HEK293 (cell line): ENCODE data around the gene TMEM106C.

ENCODE experiments used
- CTCF ChIA-PET: fragments of 350-600 bp; formaldehyde crosslinking; extraction: SDS; loops from one replicate; lab custom pipeline; 2021; ENCODE audit warnings: antibody characterized with exemption; lab: Yijun Ruan, JAX
- POLR2A ChIA-PET: fragments of 300-600 bp; formaldehyde crosslinking; extraction: SDS; loops from one replicate; lab custom pipeline; 2020; ENCODE audit warnings: antibody characterized with exemption, inconsistent platforms; lab: Yijun Ruan, JAX
- H3K27ac ChIP-seq: fragments of 200-500 bp; sonication (Bioruptor generic); 2 replicates; pipeline ENCODE4 v1.5.1; 2014; ENCODE audit warnings: low read depth, low read length, control low read depth, inconsistent platforms; ENCODE audit errors: extremely low read depth
- H3K36me3 ChIP-seq, 2 experiments: fragments of 200-500 bp in 1 of 2; sonication (Bioruptor generic) in 1 of 2; 1 replicate in 1 of 2; 2 replicates in 1 of 2; pipeline ENCODE4 v1.5.1; 2014 to 2017; ENCODE audit warnings: inconsistent platforms in 2 of 2, low read length in 2 of 2; ENCODE audit not compliant: control insufficient read depth in 2 of 2, insufficient read depth in 1 of 2
- H3K4me1 ChIP-seq: fragments of 200-500 bp; sonication (Bioruptor generic); 2 replicates; pipeline ENCODE4 v1.5.1; 2014; ENCODE audit warnings: mild to moderate bottlenecking, low read length, inconsistent platforms; ENCODE audit not compliant: control insufficient read depth, insufficient read depth
- H3K4me3 ChIP-seq: 2 replicates; pipeline ENCODE4 v1.5.1; 2011; ENCODE audit warnings: low read depth, mild to moderate bottlenecking, control low read depth, low read length, moderate library complexity
- H3K9me3 ChIP-seq: fragments of 200-500 bp; sonication (Bioruptor generic); 2 replicates; pipeline ENCODE4 v1.5.1; 2014; ENCODE audit warnings: low read depth, low read length, inconsistent platforms; ENCODE audit not compliant: control insufficient read depth, insufficient read depth
- BCL11B ChIP-seq: fragments of 450-650 bp; formaldehyde crosslinking; IDR thresholded peaks from 2 replicates; pipeline ENCODE4 v1.5.1; 2016; ENCODE audit warnings: low read depth, missing biosample characterization, missing genetic modification characterization
- FEZF1 ChIP-seq: fragments of 450-650 bp; formaldehyde crosslinking; IDR thresholded peaks from 2 replicates; pipeline ENCODE4 v1.5.1; 2016; ENCODE audit warnings: missing biosample characterization, missing genetic modification characterization
- GLIS1 ChIP-seq: fragments of 450-650 bp; formaldehyde crosslinking; IDR thresholded peaks from 2 replicates; pipeline ENCODE4 v1.5.1; 2016; ENCODE audit warnings: missing biosample characterization, missing genetic modification characterization
- HOXA7 ChIP-seq: sonication (generic); formaldehyde crosslinking; IDR thresholded peaks from 2 replicates; pipeline ENCODE4 v1.8.1; 2022; ENCODE audit warnings: missing genetic modification reagents, borderline replicate concordance
- SCRT2 ChIP-seq: fragments of 450-650 bp; formaldehyde crosslinking; IDR thresholded peaks from 2 replicates; pipeline ENCODE4 v1.5.1; 2016; ENCODE audit warnings: missing biosample characterization, missing genetic modification characterization
- TCF7L2 ChIP-seq: IDR thresholded peaks from 2 replicates; pipeline ENCODE4 v1.6.1; 2011; ENCODE audit warnings: low read depth, mild to moderate bottlenecking, inconsistent platforms, low read length, moderate library complexity, borderline replicate concordance
- ZBTB1 ChIP-seq: fragments of 450-650 bp; formaldehyde crosslinking; IDR thresholded peaks from 2 replicates; pipeline ENCODE4 v1.5.1; 2016; ENCODE audit warnings: missing biosample characterization, missing genetic modification characterization
- ZIC2 ChIP-seq: fragments of 450-650 bp; formaldehyde crosslinking; IDR thresholded peaks from 2 replicates; pipeline ENCODE4 v1.5.1; 2016; ENCODE audit warnings: missing biosample characterization, missing genetic modification characterization
- ZNF140 ChIP-seq: fragments of 450-650 bp; formaldehyde crosslinking; IDR thresholded peaks from 2 replicates; pipeline ENCODE4 v1.5.1; 2016; ENCODE audit warnings: missing biosample characterization, missing genetic modification characterization
- ZNF16 ChIP-seq: fragments of 450-650 bp; formaldehyde crosslinking; IDR thresholded peaks from 2 replicates; pipeline ENCODE4 v1.5.1; 2016; ENCODE audit warnings: low read depth, missing biosample characterization, missing genetic modification characterization
- ZNF19 ChIP-seq: fragments of 450-650 bp; formaldehyde crosslinking; IDR thresholded peaks from 2 replicates; pipeline ENCODE4; 2016; ENCODE audit warnings: missing biosample characterization, missing genetic modification characterization, low read depth
- ZNF2 ChIP-seq: fragments of 450-650 bp; formaldehyde crosslinking; IDR thresholded peaks from 2 replicates; pipeline ENCODE4 v1.5.1; 2016; ENCODE audit warnings: missing biosample characterization, missing genetic modification characterization
- ZNF202 ChIP-seq: fragments of 450-650 bp; formaldehyde crosslinking; IDR thresholded peaks from 2 replicates; pipeline ENCODE4 v1.5.1; 2016; ENCODE audit warnings: missing biosample characterization, missing genetic modification characterization, borderline replicate concordance
- ZNF221 ChIP-seq: fragments of 450-650 bp; formaldehyde crosslinking; IDR thresholded peaks from 2 replicates; pipeline ENCODE4 v1.5.1; 2017; ENCODE audit warnings: missing biosample characterization, missing genetic modification characterization, borderline replicate concordance
- ZNF350 ChIP-seq: fragments of 450-650 bp; formaldehyde crosslinking; IDR thresholded peaks from 2 replicates; pipeline ENCODE4 v1.5.0; 2017; ENCODE audit warnings: missing biosample characterization, mild to moderate bottlenecking, missing genetic modification characterization
- ZNF416 ChIP-seq: fragments of 450-650 bp; formaldehyde crosslinking; IDR thresholded peaks from 2 replicates; pipeline ENCODE4 v1.5.1; 2016; ENCODE audit warnings: missing biosample characterization, missing genetic modification characterization
- ZNF510 ChIP-seq: fragments of 450-650 bp; formaldehyde crosslinking; IDR thresholded peaks from 2 replicates; pipeline ENCODE4 v1.5.1; 2018; ENCODE audit warnings: mild to moderate bottlenecking, missing genetic modification characterization, missing biosample characterization; ENCODE audit not compliant: insufficient replicate concordance
- ZNF600 ChIP-seq: fragments of 450-650 bp; formaldehyde crosslinking; IDR thresholded peaks from 2 replicates; pipeline ENCODE4 v1.5.1; 2016; ENCODE audit warnings: missing biosample characterization, missing genetic modification characterization
- TF ChIP-seq, protein P1 (sequence below): fragments of 450-650 bp; formaldehyde crosslinking; IDR thresholded peaks from 2 replicates; pipeline ENCODE4 v1.5.1; 2016; ENCODE audit warnings: missing biosample characterization, missing genetic modification characterization, borderline replicate concordance
- TF ChIP-seq, protein P2 (sequence below): fragments of 450-650 bp; IDR thresholded peaks from 2 replicates; pipeline ENCODE4 v1.5.1; 2018; ENCODE audit warnings: missing biosample characterization, mild to moderate bottlenecking, missing genetic modification characterization
- TF ChIP-seq, protein P3 (sequence below): fragments of 450-650 bp; formaldehyde crosslinking; optimal IDR thresholded peaks from 2 replicates; pipeline ENCODE3; 2016; ENCODE audit warnings: missing biosample characterization, mild to moderate bottlenecking, missing genetic modification characterization
- TF ChIP-seq, protein P4 (sequence below): fragments of 450-650 bp; formaldehyde crosslinking; IDR thresholded peaks from 2 replicates; pipeline ENCODE4 v1.5.1; 2016; ENCODE audit warnings: missing biosample characterization, missing genetic modification characterization

The TMEM106C gene

DNA sequence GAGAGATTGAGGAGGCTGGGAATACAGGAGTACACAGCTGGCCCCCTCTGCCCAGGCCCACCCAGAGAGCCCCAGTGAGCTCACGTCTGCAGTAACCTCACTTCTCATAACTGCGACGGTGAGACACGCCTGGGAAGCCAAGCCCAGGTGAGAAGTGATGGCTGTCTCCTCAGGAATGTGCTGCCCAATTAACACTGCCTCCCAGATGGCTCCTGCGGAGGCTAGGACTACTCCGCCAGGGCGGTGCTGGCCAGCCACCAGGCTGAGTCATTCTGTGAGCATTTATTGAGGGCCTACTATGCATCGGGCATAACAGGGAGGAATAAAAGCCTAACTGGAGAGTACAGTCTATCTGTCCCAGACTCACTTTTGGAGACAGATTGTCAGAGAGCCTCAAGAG, 9.3 kb upstream of the TMEM106C start:
- ChIA-PET POLR2A (interaction anchor here (0.9 kb wide), 1 partner anchor 9 kb away, joined by 4 read pairs; the partner anchor contains the start of gene TMEM106C), CTCF (interaction anchor here (1.1 to 6.9 kb wide), 3 partner anchors 9 to 236 kb away, joined by 4 to 45 read pairs (median 31); partner anchors contain the start of gene TMEM106C)

DNA sequence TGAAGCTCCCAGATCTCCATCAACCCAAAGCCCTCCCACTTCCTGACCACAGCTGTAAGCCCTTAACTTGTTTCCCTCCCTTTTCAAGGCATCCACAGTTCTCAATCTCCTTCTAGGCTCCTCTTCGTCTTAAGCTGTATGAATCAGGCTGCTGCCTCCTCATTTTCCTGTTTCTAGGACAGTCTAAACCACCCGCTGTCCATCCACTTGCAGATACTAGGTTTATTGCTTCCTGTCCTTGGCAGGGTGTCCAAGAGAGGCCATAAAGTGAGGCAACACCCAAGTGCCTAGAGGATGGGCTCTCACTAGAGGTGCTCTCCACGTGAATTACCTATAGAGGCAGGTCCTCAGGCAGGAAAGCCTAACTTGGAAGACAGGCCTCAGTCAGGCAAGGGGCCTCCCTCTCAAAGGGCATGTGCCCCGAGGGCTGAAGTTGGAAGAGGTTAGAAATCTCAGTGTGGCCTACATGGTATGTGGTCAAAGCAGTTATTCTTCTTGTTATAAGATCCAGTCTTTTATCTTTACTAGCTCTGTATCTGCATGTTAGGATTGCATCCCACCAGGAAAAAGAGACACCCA, 8.8 kb upstream of the TMEM106C start:
- Histone ChIP-seq H3K36me3 (no peaks in the 10 kb centered on the region), H3K4me3 (no peak overlapping the region), H3K27ac (no peak overlapping the region), H3K9me3 (no peaks in the 10 kb centered on the region), H3K4me1 (no peaks in the 10 kb centered on the region)
- TF ChIP-seq SCRT2: peak; percentile 44; the same call in 1 of the 2 replicates
- TF ChIP-seq ZIC2 (tag by site-specific recombination): peak; percentile 81
- TF ChIP-seq, protein P1, sequence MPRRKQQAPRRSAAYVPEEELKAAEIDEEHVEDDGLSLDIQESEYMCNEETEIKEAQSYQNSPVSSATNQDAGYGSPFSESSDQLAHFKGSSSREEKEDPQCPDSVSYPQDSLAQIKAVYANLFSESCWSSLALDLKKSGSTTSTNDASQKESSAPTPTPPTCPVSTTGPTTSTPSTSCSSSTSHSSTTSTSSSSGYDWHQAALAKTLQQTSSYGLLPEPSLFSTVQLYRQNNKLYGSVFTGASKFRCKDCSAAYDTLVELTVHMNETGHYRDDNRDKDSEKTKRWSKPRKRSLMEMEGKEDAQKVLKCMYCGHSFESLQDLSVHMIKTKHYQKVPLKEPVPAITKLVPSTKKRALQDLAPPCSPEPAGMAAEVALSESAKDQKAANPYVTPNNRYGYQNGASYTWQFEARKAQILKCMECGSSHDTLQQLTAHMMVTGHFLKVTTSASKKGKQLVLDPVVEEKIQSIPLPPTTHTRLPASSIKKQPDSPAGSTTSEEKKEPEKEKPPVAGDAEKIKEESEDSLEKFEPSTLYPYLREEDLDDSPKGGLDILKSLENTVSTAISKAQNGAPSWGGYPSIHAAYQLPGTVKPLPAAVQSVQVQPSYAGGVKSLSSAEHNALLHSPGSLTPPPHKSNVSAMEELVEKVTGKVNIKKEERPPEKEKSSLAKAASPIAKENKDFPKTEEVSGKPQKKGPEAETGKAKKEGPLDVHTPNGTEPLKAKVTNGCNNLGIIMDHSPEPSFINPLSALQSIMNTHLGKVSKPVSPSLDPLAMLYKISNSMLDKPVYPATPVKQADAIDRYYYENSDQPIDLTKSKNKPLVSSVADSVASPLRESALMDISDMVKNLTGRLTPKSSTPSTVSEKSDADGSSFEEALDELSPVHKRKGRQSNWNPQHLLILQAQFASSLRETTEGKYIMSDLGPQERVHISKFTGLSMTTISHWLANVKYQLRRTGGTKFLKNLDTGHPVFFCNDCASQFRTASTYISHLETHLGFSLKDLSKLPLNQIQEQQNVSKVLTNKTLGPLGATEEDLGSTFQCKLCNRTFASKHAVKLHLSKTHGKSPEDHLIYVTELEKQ: no peak
- CTCF ChIA-PET: interaction anchor here (0.6 to 6.9 kb wide), 5 partner anchors 8 to 303 kb away, joined by 3 to 45 read pairs (median 4); partner anchors contain the start of gene TMEM106C
- POLR2A ChIA-PET: interaction anchor here (0.9 kb wide), 1 partner anchor 9 kb away, joined by 4 read pairs; the partner anchor contains the start of gene TMEM106C

More for the DNA sequence above, 9.3 kb upstream of the TMEM106C start:
- Histone ChIP-seq H3K4me1 (no peaks in the 10 kb centered on the region; the same call in 1 of the 2 replicates), H3K36me3 (no peaks in the 10 kb centered on the region), H3K9me3 (no peaks in the 10 kb centered on the region), H3K4me3 (no peak overlapping the region), H3K27ac (no peak overlapping the region)
- TF ChIP-seq GLIS1 (tag by site-specific recombination) (0 out of 2 replicates have a peak, but pooled peaks have one; percentile 19), ZNF16 (no peak)

DNA sequence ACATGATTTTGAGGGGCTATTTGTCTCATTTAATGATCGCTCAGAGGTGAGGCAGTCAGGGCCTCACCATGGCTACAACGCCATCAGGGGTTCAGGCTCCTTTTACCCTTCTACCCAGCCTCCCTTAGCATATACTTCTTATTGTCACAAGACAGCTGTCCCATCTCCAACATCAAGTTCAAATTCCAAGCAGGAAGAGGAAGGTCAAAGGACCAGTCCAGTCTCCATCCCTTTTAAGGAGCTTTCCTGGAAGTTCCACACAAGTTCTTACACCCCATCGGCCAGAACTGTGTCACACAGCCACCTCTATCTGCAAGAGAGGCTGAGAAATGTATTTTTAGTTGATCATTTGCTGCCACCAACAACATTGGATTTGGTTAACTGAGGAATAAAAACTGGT, 8.3 kb upstream of the TMEM106C start:
- CTCF ChIA-PET: interaction anchor here (0.6 to 4.0 kb wide), 4 partner anchors 8 to 304 kb away, joined by 3 to 31 read pairs (median 3); partner anchors contain the start of gene TMEM106C
- Histone ChIP-seq H3K9me3 (no peaks in the 10 kb centered on the region), H3K27ac (no peak overlapping the region), H3K4me3 (no peak overlapping the region), H3K4me1 (no peaks in the 10 kb centered on the region), H3K36me3 (no peaks in the 10 kb centered on the region)
- POLR2A ChIA-PET: no interaction called here
- TF ChIP-seq ZNF19 (tag by site-specific recombination) (no peak), ZNF600 (tag by site-specific recombination) (no peak), ZNF2 (tag by site-specific recombination) (no peak), ZNF221 (tag by site-specific recombination) (no peak), TCF7L2 (no peak), HOXA7 (CRISPR knock-in tag) (no peak), FEZF1 (tag by site-specific recombination) (no peak), ZNF350 (no peak), ZNF202 (tag by site-specific recombination) (no peak), ZNF140 (no peak), ZNF510 (tag by site-specific recombination) (no peak), ZNF416 (tag by site-specific recombination) (no peak), ZBTB1 (tag by site-specific recombination) (no peak), BCL11B (no peak)
- TF ChIP-seq, protein P2, sequence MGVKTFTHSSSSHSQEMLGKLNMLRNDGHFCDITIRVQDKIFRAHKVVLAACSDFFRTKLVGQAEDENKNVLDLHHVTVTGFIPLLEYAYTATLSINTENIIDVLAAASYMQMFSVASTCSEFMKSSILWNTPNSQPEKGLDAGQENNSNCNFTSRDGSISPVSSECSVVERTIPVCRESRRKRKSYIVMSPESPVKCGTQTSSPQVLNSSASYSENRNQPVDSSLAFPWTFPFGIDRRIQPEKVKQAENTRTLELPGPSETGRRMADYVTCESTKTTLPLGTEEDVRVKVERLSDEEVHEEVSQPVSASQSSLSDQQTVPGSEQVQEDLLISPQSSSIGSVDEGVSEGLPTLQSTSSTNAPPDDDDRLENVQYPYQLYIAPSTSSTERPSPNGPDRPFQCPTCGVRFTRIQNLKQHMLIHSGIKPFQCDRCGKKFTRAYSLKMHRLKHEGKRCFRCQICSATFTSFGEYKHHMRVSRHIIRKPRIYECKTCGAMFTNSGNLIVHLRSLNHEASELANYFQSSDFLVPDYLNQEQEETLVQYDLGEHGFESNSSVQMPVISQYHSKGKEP (tag by site-specific recombination): no peak
- TF ChIP-seq, protein P3, sequence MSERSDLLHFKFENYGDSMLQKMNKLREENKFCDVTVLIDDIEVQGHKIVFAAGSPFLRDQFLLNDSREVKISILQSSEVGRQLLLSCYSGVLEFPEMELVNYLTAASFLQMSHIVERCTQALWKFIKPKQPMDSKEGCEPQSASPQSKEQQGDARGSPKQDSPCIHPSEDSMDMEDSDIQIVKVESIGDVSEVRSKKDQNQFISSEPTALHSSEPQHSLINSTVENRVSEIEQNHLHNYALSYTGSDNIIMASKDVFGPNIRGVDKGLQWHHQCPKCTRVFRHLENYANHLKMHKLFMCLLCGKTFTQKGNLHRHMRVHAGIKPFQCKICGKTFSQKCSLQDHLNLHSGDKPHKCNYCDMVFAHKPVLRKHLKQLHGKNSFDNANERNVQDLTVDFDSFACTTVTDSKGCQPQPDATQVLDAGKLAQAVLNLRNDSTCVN (tag by site-specific recombination): no peak
- TF ChIP-seq, protein P4, sequence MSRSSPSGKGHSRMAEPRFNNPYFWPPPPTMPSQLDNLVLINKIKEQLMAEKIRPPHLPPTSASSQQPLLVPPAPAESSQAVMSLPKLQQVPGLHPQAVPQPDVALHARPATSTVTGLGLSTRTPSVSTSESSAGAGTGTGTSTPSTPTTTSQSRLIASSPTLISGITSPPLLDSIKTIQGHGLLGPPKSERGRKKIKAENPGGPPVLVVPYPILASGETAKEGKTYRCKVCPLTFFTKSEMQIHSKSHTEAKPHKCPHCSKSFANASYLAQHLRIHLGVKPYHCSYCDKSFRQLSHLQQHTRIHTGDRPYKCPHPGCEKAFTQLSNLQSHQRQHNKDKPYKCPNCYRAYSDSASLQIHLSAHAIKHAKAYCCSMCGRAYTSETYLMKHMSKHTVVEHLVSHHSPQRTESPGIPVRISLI (tag by site-specific recombination): no peak
